Nephron (organoid): Measurements from ENCODE around the gene MFAP4.

Experiments used
- H3K27ac Mint-ChIP-seq, 3 experiments: 2 replicates each; pipeline ENCODE4 v1.8.0; 2020; ENCODE audit warnings: mixed read lengths in 3 of 3, mild to moderate bottlenecking in 2 of 3, moderate library complexity in 1 of 3
- H3K27me3 Mint-ChIP-seq: 2 replicates; pipeline ENCODE4 v1.8.0; 2021; ENCODE audit warnings: low read depth, mild to moderate bottlenecking, moderate library complexity, mixed read lengths
- H3K36me3 Mint-ChIP-seq: 2 replicates; pipeline ENCODE4 v1.8.0; 2020; ENCODE audit warnings: low read depth, mixed read lengths
- H3K4me1 Mint-ChIP-seq: 2 replicates; pipeline ENCODE4 v1.8.0; 2020; ENCODE audit warnings: mixed read lengths
- H3K4me3 Mint-ChIP-seq, 3 experiments: 2 replicates each; pipeline ENCODE4 v1.8.0; 2020; ENCODE audit warnings: mild to moderate bottlenecking in 3 of 3, mixed read lengths in 3 of 3, moderate library complexity in 2 of 3
- H3K9me3 Mint-ChIP-seq: 2 replicates; pipeline ENCODE4 v1.8.0; 2020; ENCODE audit warnings: mixed read lengths
- CTCF ChIP-seq, 3 experiments: fragments of 200-600 bp; sonication (generic); IDR thresholded peaks; one replicate each; pipeline ENCODE4 v1.5.0; 2021; ENCODE audit warnings: antibody characterized with exemption in 3 of 3; ENCODE audit not compliant: unreplicated experiment in 3 of 3

MFAP4 gene

GRCh38 chr17:19424934-19425868 is 38.2 kb upstream of the MFAP4 start:
- Mint-ChIP-seq H3K4me1 (peaks cover 30% of the 10 kb centered on the region), H3K27ac (peak overlapping the region; percentile 84 to 97 (median 95)), H3K36me3 (no peaks in the 10 kb centered on the region), H3K9me3 (no peaks in the 10 kb centered on the region), H3K27me3 (peaks cover 12% of the 10 kb centered on the region), H3K4me3 (no peak overlapping the region)
- no peak for TF ChIP-seq CTCF (IDR thresholded peaks at IDR 0.05; ENCODE audit: unreplicated experiment in 3 of 3)

GRCh38 chr17:19421926-19422325 is 34.9 kb upstream of the MFAP4 start:
- Mint-ChIP-seq H3K27ac (no peak overlapping the region), H3K9me3 (no peaks in the 10 kb centered on the region), H3K4me3 (no peak overlapping the region), H3K36me3 (no peaks in the 10 kb centered on the region), H3K4me1 (peaks cover 40% of the 10 kb centered on the region), H3K27me3 (peaks cover 13% of the 10 kb centered on the region)
- no peak for TF ChIP-seq CTCF (IDR thresholded peaks at IDR 0.05; ENCODE audit: unreplicated experiment in 3 of 3)

GRCh38 chr17:19421219-19421618 is 34.2 kb upstream of the MFAP4 start:
- Mint-ChIP-seq H3K27ac (no peak overlapping the region), H3K4me3 (no peak overlapping the region), H3K9me3 (no peaks in the 10 kb centered on the region), H3K36me3 (no peaks in the 10 kb centered on the region), H3K4me1 (peaks cover 38% of the 10 kb centered on the region), H3K27me3 (peaks cover 20% of the 10 kb centered on the region)
- no peak for TF ChIP-seq CTCF (IDR thresholded peaks at IDR 0.05; ENCODE audit: unreplicated experiment in 3 of 3)

GRCh38 chr17:19418251-19418992 is 31.4 kb upstream of the MFAP4 start:
- Mint-ChIP-seq H3K27me3 (peaks cover 19% of the 10 kb centered on the region), H3K27ac (peak overlapping the region in 2 of 3 experiments; percentile 60 to 76), H3K36me3 (no peaks in the 10 kb centered on the region), H3K9me3 (no peaks in the 10 kb centered on the region), H3K4me3 (no peak overlapping the region), H3K4me1 (peaks cover 21% of the 10 kb centered on the region)
- TF ChIP-seq CTCF (IDR thresholded peaks at IDR 0.05; ENCODE audit: unreplicated experiment in 3 of 3), result no peak

- H3K4me1 Mint-ChIP-seq, result peaks cover 18% of the 10 kb centered on the region
- H3K4me3 Mint-ChIP-seq, result no peak overlapping the region
- H3K36me3 Mint-ChIP-seq, result no peaks in the 10 kb centered on the region
- H3K27ac Mint-ChIP-seq, result peak overlapping the region in 2 of 3 experiments; percentile 60 to 76
- TF ChIP-seq CTCF (IDR thresholded peaks at IDR 0.05; ENCODE audit: unreplicated experiment in 3 of 3), result no peak
- no peaks in the 10 kb centered on the region for H3K9me3 Mint-ChIP-seq
- H3K27me3 Mint-ChIP-seq, result peaks cover 19% of the 10 kb centered on the region
Observed at GRCh38 chr17:19417611-19418010, 30.6 kb upstream of the MFAP4 start.
